NB4 (cell line): Measurements from ENCODE around the gene HOMEZ.

Source experiments
- POLR2A ChIP-seq: IDR thresholded peaks from 2 replicates; pipeline ENCODE4 v1.6.1; 2011; ENCODE audit warnings: mild to moderate bottlenecking; ENCODE audit not compliant: insufficient read length; ENCODE audit errors: extremely low read depth
- TF ChIP-seq, protein P1 (sequence below): IDR thresholded peaks from one replicate; pipeline ENCODE4 v1.5.1; 2012; ENCODE audit warnings: low read depth, low read length

DNA sequence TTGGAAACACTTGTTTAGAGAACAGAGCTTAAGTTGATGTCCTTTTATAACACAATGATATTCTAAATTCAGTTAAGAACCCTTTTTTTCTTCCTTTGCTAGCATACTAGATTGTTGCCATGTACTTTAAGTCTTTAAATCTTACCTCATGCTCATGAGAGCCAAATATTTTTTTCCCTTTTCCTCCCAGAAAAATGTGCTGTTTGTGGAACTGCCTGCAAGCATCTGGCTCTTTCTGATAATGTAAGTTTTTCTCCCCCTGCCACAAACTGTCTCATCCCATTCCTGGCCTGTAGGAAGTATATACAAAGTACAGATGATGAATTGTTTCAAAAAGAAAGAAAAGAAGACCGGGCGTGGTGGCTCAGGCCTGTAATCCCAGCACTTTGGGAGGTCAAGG, 42.9 kb downstream of the HOMEZ start:
- no peak for TF ChIP-seq POLR2A
- TF ChIP-seq, protein P1, sequence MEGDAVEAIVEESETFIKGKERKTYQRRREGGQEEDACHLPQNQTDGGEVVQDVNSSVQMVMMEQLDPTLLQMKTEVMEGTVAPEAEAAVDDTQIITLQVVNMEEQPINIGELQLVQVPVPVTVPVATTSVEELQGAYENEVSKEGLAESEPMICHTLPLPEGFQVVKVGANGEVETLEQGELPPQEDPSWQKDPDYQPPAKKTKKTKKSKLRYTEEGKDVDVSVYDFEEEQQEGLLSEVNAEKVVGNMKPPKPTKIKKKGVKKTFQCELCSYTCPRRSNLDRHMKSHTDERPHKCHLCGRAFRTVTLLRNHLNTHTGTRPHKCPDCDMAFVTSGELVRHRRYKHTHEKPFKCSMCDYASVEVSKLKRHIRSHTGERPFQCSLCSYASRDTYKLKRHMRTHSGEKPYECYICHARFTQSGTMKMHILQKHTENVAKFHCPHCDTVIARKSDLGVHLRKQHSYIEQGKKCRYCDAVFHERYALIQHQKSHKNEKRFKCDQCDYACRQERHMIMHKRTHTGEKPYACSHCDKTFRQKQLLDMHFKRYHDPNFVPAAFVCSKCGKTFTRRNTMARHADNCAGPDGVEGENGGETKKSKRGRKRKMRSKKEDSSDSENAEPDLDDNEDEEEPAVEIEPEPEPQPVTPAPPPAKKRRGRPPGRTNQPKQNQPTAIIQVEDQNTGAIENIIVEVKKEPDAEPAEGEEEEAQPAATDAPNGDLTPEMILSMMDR = no peak
